HEK293 (cell line): ENCODE data around the gene LRBA.

Experiments used
- CTCF ChIP-seq: fragments of 450-650 bp; formaldehyde crosslinking; IDR thresholded peaks from 2 replicates; pipeline ENCODE4 v1.5.1; 2016; ENCODE audit warnings: missing biosample characterization, missing genetic modification characterization
- ELK4 ChIP-seq: IDR thresholded peaks from 2 replicates; pipeline ENCODE4 v1.6.1; 2011; ENCODE audit warnings: mild to moderate bottlenecking, low read depth, low read length, borderline replicate concordance
- SALL2 ChIP-seq: fragments of 450-650 bp; formaldehyde crosslinking; IDR thresholded peaks from 2 replicates; pipeline ENCODE4 v1.5.0; 2017; ENCODE audit warnings: missing biosample characterization, mild to moderate bottlenecking, missing genetic modification characterization, borderline replicate concordance
- ZBTB11 ChIP-seq: fragments of 450-650 bp; formaldehyde crosslinking; conservative IDR thresholded peaks from 2 replicates; pipeline ENCODE4 v1.5.1; 2016; ENCODE audit warnings: low read depth, missing biosample characterization, missing genetic modification characterization
- ZNF16 ChIP-seq: fragments of 450-650 bp; formaldehyde crosslinking; IDR thresholded peaks from 2 replicates; pipeline ENCODE4 v1.5.1; 2016; ENCODE audit warnings: low read depth, missing biosample characterization, missing genetic modification characterization
- ZNF416 ChIP-seq: fragments of 450-650 bp; formaldehyde crosslinking; IDR thresholded peaks from 2 replicates; pipeline ENCODE4 v1.5.1; 2016; ENCODE audit warnings: missing biosample characterization, missing genetic modification characterization
- ZNF529 ChIP-seq: fragments of 450-650 bp; formaldehyde crosslinking; IDR thresholded peaks from 2 replicates; pipeline ENCODE4 v1.5.1; 2017; ENCODE audit warnings: missing genetic modification characterization, missing biosample characterization; ENCODE audit not compliant: insufficient replicate concordance
- ZNF548 ChIP-seq: fragments of 450-650 bp; formaldehyde crosslinking; IDR thresholded peaks from 2 replicates; pipeline ENCODE4 v1.5.1; 2016; ENCODE audit warnings: missing biosample characterization, missing genetic modification characterization
- ZNF776 ChIP-seq: fragments of 450-650 bp; formaldehyde crosslinking; IDR thresholded peaks from 2 replicates; pipeline ENCODE4 v1.5.0; 2017; ENCODE audit warnings: missing biosample characterization, missing genetic modification characterization, borderline replicate concordance
- ZNF791 ChIP-seq: fragments of 450-650 bp; formaldehyde crosslinking; IDR thresholded peaks from 2 replicates; pipeline ENCODE4 v1.5.1; 2016; ENCODE audit warnings: missing biosample characterization, missing genetic modification characterization
- ZNF837 ChIP-seq: fragments of 450-650 bp; formaldehyde crosslinking; IDR thresholded peaks from 2 replicates; pipeline ENCODE4 v1.5.1; 2016; ENCODE audit warnings: missing biosample characterization, missing genetic modification characterization
- ZSCAN23 ChIP-seq: fragments of 450-650 bp; formaldehyde crosslinking; IDR thresholded peaks from 2 replicates; pipeline ENCODE4 v1.5.1; 2016; ENCODE audit warnings: missing biosample characterization, missing genetic modification characterization
- TF ChIP-seq, protein P1 (sequence below): fragments of 450-650 bp; IDR thresholded peaks from 2 replicates; pipeline ENCODE4 v1.5.1; 2018; ENCODE audit warnings: missing biosample characterization, mild to moderate bottlenecking, missing genetic modification characterization
- TF ChIP-seq, protein P2 (sequence below): fragments of 450-650 bp; formaldehyde crosslinking; IDR thresholded peaks from 2 replicates; pipeline ENCODE4 v1.5.1; 2016; ENCODE audit warnings: missing biosample characterization, missing genetic modification characterization, borderline replicate concordance

The LRBA gene

GRCh38 chr4:150534818-150535217 lies 480.3 kb downstream of the LRBA start (continued):
- TF ChIP-seq ZNF548 (tag by site-specific recombination): no peak
- TF ChIP-seq ZSCAN23 (tag by site-specific recombination): no peak
- TF ChIP-seq, protein P1, sequence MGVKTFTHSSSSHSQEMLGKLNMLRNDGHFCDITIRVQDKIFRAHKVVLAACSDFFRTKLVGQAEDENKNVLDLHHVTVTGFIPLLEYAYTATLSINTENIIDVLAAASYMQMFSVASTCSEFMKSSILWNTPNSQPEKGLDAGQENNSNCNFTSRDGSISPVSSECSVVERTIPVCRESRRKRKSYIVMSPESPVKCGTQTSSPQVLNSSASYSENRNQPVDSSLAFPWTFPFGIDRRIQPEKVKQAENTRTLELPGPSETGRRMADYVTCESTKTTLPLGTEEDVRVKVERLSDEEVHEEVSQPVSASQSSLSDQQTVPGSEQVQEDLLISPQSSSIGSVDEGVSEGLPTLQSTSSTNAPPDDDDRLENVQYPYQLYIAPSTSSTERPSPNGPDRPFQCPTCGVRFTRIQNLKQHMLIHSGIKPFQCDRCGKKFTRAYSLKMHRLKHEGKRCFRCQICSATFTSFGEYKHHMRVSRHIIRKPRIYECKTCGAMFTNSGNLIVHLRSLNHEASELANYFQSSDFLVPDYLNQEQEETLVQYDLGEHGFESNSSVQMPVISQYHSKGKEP (tag by site-specific recombination): no peak
- TF ChIP-seq ZNF776 (tag by site-specific recombination): no peak
- TF ChIP-seq ZNF791 (tag by site-specific recombination): no peak
- no peak for TF ChIP-seq ZNF837
- TF ChIP-seq ZNF416 (tag by site-specific recombination): no peak
- no peak for TF ChIP-seq CTCF (tag by site-specific recombination)
- no peak for TF ChIP-seq ELK4
- no peak for TF ChIP-seq ZNF16 (tag by site-specific recombination)
- TF ChIP-seq, protein P2, sequence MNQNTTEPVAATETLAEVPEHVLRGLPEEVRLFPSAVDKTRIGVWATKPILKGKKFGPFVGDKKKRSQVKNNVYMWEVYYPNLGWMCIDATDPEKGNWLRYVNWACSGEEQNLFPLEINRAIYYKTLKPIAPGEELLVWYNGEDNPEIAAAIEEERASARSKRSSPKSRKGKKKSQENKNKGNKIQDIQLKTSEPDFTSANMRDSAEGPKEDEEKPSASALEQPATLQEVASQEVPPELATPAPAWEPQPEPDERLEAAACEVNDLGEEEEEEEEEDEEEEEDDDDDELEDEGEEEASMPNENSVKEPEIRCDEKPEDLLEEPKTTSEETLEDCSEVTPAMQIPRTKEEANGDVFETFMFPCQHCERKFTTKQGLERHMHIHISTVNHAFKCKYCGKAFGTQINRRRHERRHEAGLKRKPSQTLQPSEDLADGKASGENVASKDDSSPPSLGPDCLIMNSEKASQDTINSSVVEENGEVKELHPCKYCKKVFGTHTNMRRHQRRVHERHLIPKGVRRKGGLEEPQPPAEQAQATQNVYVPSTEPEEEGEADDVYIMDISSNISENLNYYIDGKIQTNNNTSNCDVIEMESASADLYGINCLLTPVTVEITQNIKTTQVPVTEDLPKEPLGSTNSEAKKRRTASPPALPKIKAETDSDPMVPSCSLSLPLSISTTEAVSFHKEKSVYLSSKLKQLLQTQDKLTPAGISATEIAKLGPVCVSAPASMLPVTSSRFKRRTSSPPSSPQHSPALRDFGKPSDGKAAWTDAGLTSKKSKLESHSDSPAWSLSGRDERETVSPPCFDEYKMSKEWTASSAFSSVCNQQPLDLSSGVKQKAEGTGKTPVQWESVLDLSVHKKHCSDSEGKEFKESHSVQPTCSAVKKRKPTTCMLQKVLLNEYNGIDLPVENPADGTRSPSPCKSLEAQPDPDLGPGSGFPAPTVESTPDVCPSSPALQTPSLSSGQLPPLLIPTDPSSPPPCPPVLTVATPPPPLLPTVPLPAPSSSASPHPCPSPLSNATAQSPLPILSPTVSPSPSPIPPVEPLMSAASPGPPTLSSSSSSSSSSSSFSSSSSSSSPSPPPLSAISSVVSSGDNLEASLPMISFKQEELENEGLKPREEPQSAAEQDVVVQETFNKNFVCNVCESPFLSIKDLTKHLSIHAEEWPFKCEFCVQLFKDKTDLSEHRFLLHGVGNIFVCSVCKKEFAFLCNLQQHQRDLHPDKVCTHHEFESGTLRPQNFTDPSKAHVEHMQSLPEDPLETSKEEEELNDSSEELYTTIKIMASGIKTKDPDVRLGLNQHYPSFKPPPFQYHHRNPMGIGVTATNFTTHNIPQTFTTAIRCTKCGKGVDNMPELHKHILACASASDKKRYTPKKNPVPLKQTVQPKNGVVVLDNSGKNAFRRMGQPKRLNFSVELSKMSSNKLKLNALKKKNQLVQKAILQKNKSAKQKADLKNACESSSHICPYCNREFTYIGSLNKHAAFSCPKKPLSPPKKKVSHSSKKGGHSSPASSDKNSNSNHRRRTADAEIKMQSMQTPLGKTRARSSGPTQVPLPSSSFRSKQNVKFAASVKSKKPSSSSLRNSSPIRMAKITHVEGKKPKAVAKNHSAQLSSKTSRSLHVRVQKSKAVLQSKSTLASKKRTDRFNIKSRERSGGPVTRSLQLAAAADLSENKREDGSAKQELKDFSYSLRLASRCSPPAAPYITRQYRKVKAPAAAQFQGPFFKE (tag by site-specific recombination): no peak
- TF ChIP-seq ZBTB11 (tag by site-specific recombination): no peak
- no peak for TF ChIP-seq SALL2
- no peak for TF ChIP-seq ZNF529
